Omental fat pad (tissue), 4 donors: Measurements from ENCODE around the gene ATP5F1A. TPM values are rescaled to one million over a fixed set of nuclear protein-coding genes. Genes with fewer than 3 reads are reported as not detected.

Experiments
- ATAC-seq: fragments of 150-250 bp; one replicate; pipeline ENCODE4 v1.9.1; 2016; ENCODE audit warnings: mild to moderate bottlenecking, moderate library complexity; ENCODE audit not compliant: low FRiP score
- DNase-seq: peaks from one replicate; pipeline ENCODE4 v3.0.0-alpha.2; 2019; ENCODE audit warnings: low spot score
- CTCF ChIP-seq, 3 donors: fragments of 450-650 bp; IDR thresholded peaks; one replicate each; pipeline ENCODE4 v1.5.1; 2016 to 2017; ENCODE audit warnings: antibody characterized with exemption in 3 of 3, mild to moderate bottlenecking in 3 of 3, moderate library complexity in 2 of 3
- total RNA-seq, 4 donors: library from RNA; depleted of rRNA; stranded (reverse); fragments of >200 nt; gene quantifications; one replicate each; pipeline ENCODE4 v1.1.0, GENCODE V29; 2016

ATP5F1A gene
- total RNA-seq, 4 donors from 2014 or later, result 322 to 491 (median 393) TPM

GRCh38 chr18:46113751-46114150 lies 15.7 kb upstream of the ATP5F1A start:
- ATAC-seq (no peak), DNase-seq (no peak)
- no peak for TF ChIP-seq CTCF (IDR thresholded peaks at IDR 0.05)

- no peak for TF ChIP-seq CTCF (IDR thresholded peaks at IDR 0.05)
- no peak for DNase-seq
- ATAC-seq, result no peak
Measured at GRCh38 chr18:46110406-46110805, 12.3 kb upstream of the ATP5F1A start.

GRCh38 chr18:46109386-46109785 lies 11.3 kb upstream of the ATP5F1A start:
- no peak for TF ChIP-seq CTCF (IDR thresholded peaks at IDR 0.05)
- DNase-seq, result no peak
- no peak for ATAC-seq

- DNase-seq, result peak; percentile 83
- ATAC-seq, result peak; percentile 97
- no peak for TF ChIP-seq CTCF (IDR thresholded peaks at IDR 0.05)
Measured at GRCh38 chr18:46104128-46104911, 6.2 kb upstream of the ATP5F1A start, which contains the start of gene HAUS1. TSS of gene HAUS1 (plus strand) at chr18:46104385. CDS start at chr18:46104412, 27 bp downstream.

- DNase-seq, result no peak
- TF ChIP-seq CTCF (IDR thresholded peaks at IDR 0.05), result no peak
- no peak for ATAC-seq
Measured at GRCh38 chr18:46099463-46099862, 1.4 kb upstream of the ATP5F1A start.

- no peak for ATAC-seq
- no peak for TF ChIP-seq CTCF (IDR thresholded peaks at IDR 0.05)
Measured at GRCh38 chr18:46098616-46098933, 479 bp upstream of the ATP5F1A start.

GRCh38 chr18:46097431-46097800 lies 680 bp downstream of the ATP5F1A start:
- no peak for TF ChIP-seq CTCF (IDR thresholded peaks at IDR 0.05)
- DNase-seq (no peak), ATAC-seq (peak; percentile 11)

More at GRCh38 chr18:46098616-46098933, 479 bp upstream of the ATP5F1A start:
- no peak for DNase-seq
